Activated gamma-delta T cell (primary cell): ENCODE data around the gene KIR3DL1.
"Not testable (repeated sequence)": the region's sequence is repeated elsewhere in the genome, so short reads cannot be mapped to it uniquely, and the experiment has no call there.

Experiments
- DNase-seq: peaks from one replicate; lab custom pipeline; 2025; lab: John Stamatoyannopoulos, UW
- total RNA-seq, 2 donors: gene quantifications; one replicate each; lab custom pipeline; 2026; lab: John Stamatoyannopoulos, UW

The KIR3DL1 gene
- 0.41 to 3.3 reads per million in 2 donors for total RNA-seq

GRCh38 chr19:54816251-54816650 is at the start of gene KIR3DL1:
KIR3DL1 (plus strand) TSS chr19:54816468.
- not testable (repeated sequence) for DNase-seq

- not testable (repeated sequence) for DNase-seq
Measured at GRCh38 chr19:54769646-54770045, 46.6 kb upstream of the KIR3DL1 start, which contains the start of gene KIR2DL1. KIR2DL1 (plus strand) TSS chr19:54769793; CDS start chr19:54769851, 58 bp downstream.

GRCh38 chr19:54770511-54770910 is 45.8 kb upstream of the KIR3DL1 start:
- DNase-seq: not testable (repeated sequence)

- not testable (repeated sequence) for DNase-seq
Measured at GRCh38 chr19:54771018-54771960, 45.0 kb upstream of the KIR3DL1 start.

- DNase-seq: not testable (repeated sequence)
Measured at GRCh38 chr19:54772666-54773065, 43.6 kb upstream of the KIR3DL1 start.

- DNase-seq: not testable (repeated sequence)
Measured at GRCh38 chr19:54775095-54775815, 41.0 kb upstream of the KIR3DL1 start.

- DNase-seq: not testable (repeated sequence)
Measured at GRCh38 chr19:54775830-54776229, 40.4 kb upstream of the KIR3DL1 start.

GRCh38 chr19:54777851-54778250 is 38.4 kb upstream of the KIR3DL1 start:
- not testable (repeated sequence) for DNase-seq

- DNase-seq: not testable (repeated sequence)
Measured at GRCh38 chr19:54778896-54779295, 37.4 kb upstream of the KIR3DL1 start.

- DNase-seq: not testable (repeated sequence)
Measured at GRCh38 chr19:54782916-54783315, 33.4 kb upstream of the KIR3DL1 start.

- not testable (repeated sequence) for DNase-seq
Measured at GRCh38 chr19:54786091-54786723, 30.1 kb upstream of the KIR3DL1 start.

- DNase-seq: not testable (repeated sequence)
Measured at GRCh38 chr19:54788154-54788553, 28.1 kb upstream of the KIR3DL1 start.

- DNase-seq: no peak
Measured at GRCh38 chr19:54790711-54791110, 25.6 kb upstream of the KIR3DL1 start.

- no peak for DNase-seq
Measured at GRCh38 chr19:54791476-54791875, 24.8 kb upstream of the KIR3DL1 start.

- DNase-seq: no peak
Measured at GRCh38 chr19:54792814-54793213, 23.5 kb upstream of the KIR3DL1 start.

GRCh38 chr19:54795758-54796157 is 20.5 kb upstream of the KIR3DL1 start:
- DNase-seq: no peak

GRCh38 chr19:54803410-54803809 is 12.9 kb upstream of the KIR3DL1 start, which contains the start of gene KIR2DL4:
KIR2DL4 (plus strand) TSS chr19:54803610; CDS start chr19:54803652, 42 bp downstream.
- no peak for DNase-seq

GRCh38 chr19:54804101-54804500 is 12.2 kb upstream of the KIR3DL1 start:
- no peak for DNase-seq

- DNase-seq: no peak
Measured at GRCh38 chr19:54804571-54804970, 11.7 kb upstream of the KIR3DL1 start.

- DNase-seq: no peak
Measured at GRCh38 chr19:54805665-54806515, 10.4 kb upstream of the KIR3DL1 start.

- DNase-seq: no peak
Measured at GRCh38 chr19:54806516-54806838, 9.8 kb upstream of the KIR3DL1 start.
